Kidney (tissue), 14 donors: ENCODE data around the gene PLXNA2. TPM values are rescaled to one million over a fixed set of nuclear protein-coding genes. Genes with fewer than 3 reads are reported as not detected.
A peak's percentile ranks its signal among the peaks of the same experiment; 100 is the strongest.

Experiments used
- DNase-seq, 5 donors: peaks; one replicate each; pipeline ENCODE4 v3.0.0-alpha.2; 2013 to 2020
- FAIRE-seq: peaks from 2 replicates; lab custom pipeline; 2012; peaks lifted over from hg19 to GRCh38; lab: Jason Lieb, UNC
- H3K27ac ChIP-seq, 2 donors: one replicate each; pipeline ENCODE4 v1.7.0; 2013; ENCODE audit warnings: low read depth in 2 of 2, low read length in 2 of 2, inconsistent platforms in 1 of 2
- H3K27me3 ChIP-seq: one replicate; pipeline ENCODE4 v1.7.1; 2013; ENCODE audit warnings: low read length, inconsistent platforms; ENCODE audit not compliant: control insufficient read depth, insufficient read depth
- H3K36me3 ChIP-seq, 3 donors: one replicate each; pipeline versions ENCODE4 v1.7.0 to v1.7.1; 2013; ENCODE audit warnings: low read length in 3 of 3, control low read depth in 1 of 3, inconsistent platforms in 1 of 3; ENCODE audit not compliant: insufficient read depth in 3 of 3, control insufficient read depth in 2 of 3
- H3K4me1 ChIP-seq, 3 donors: one replicate each; pipeline versions ENCODE4 v1.7.0 to v1.7.1; 2013; ENCODE audit warnings: low read length in 3 of 3, inconsistent platforms in 1 of 3, low read depth in 1 of 3; ENCODE audit not compliant: control insufficient read depth in 2 of 3, insufficient read depth in 2 of 3
- H3K4me3 ChIP-seq, 3 donors: one replicate each; pipeline versions ENCODE4 v1.7.0 to v1.8.1; 2013; ENCODE audit warnings: low read length in 3 of 3, control low read depth in 1 of 3, inconsistent platforms in 1 of 3
- H3K9ac ChIP-seq, 3 donors: one replicate each; pipeline versions ENCODE4 v1.7.0 to v1.7.1; 2013; ENCODE audit warnings: low read length in 3 of 3, control low read depth in 1 of 3, inconsistent platforms in 1 of 3
- H3K9me3 ChIP-seq, 3 donors: one replicate each; pipeline versions ENCODE4 v1.7.0 to v1.7.1; 2013; ENCODE audit warnings: low read length in 3 of 3, control low read depth in 1 of 3, inconsistent platforms in 1 of 3; ENCODE audit not compliant: control insufficient read depth in 2 of 3, insufficient read depth in 1 of 3
- intact Hi-C: fragments of 100-400 bp; cut with DNase I; formaldehyde crosslinking; loops from one replicate; pipeline ENCODE4 v1.11.1; 2022
- polyA plus RNA-seq: library from polyadenylated mRNA; stranded (reverse); fragments of 350-450 nt; fragmentation: Illumina TruSeq; extraction: RNeasy Lipid Tissue Mini Kit (QIAGEN cat#74804); gene quantifications from one replicate; pipeline ENCODE4 v1.2.3, GENCODE V29; 2014; ENCODE audit warnings: low read depth, low replicate concordance; ENCODE audit not compliant: insufficient read depth
- total RNA-seq: library from RNA; stranded (reverse); fragmentation: NEBNext Ultra II Directional; extraction: Animal tissue kit (Norgen Biotek cat#: 25700); gene quantifications from one replicate; pipeline ENCODE4 v1.2.1, GENCODE V29; 2021
- TF ChIP-seq, protein P1 (sequence below): IDR thresholded peaks from 3 replicates; pipeline ENCODE4 v1.5.1; 2012; ENCODE audit warnings: mild to moderate bottlenecking, moderate library complexity, borderline replicate concordance; ENCODE audit not compliant: insufficient read depth; ENCODE audit errors: extremely low read depth
- donor health status: control.
- donor health status: control.
- donor health status: control.
- donor health status: control.
- donor health status: control.
- donor health status: DM: yes; HTN: yes; CAD: no.
- donor health status: Normal renal cell carcinoma (clear cell type).

PLXNA2 gene
- total and polyA plus RNA-seq, 2 donors from 2014 or later: 2.4 to 27.9 TPM

DNA sequence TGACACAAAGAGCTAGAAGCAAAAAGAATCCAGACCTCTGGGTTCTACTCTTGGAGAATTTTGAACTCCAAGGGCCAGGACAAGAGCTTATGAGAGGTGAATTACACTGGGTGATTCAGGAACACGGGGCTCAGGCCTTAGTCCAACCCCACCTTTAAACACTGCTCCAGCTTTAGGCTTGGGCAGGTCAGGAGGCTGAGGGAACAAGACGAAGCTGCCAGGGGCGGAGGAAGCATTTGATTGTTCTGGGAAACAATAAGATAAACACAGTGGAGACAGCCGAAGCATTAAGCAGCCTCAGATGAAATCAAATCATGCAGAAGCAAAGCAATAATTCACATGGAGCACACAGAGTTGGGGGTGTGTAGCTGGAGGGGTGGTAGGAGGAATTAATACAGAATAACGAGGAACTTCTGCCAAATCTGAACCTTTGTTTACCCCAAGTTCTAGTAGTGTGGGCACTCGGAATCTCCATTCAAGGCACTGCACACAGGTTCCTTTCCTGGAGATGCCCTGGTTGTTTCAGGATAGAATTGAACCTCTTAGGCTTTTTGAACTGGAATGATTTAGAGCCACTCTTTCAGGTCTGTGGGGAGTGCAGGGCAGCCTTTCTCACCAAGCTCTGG, 93.2 kb downstream of the PLXNA2 start:
- Histone ChIP-seq H3K27me3 (no peaks in the 10 kb centered on the region), H3K9ac (no peak overlapping the region), H3K36me3 (no peaks in the 10 kb centered on the region), H3K4me3 (no peak overlapping the region), H3K9me3 (no peaks in the 10 kb centered on the region), H3K4me1 (peaks cover 7 to 11% (median 10%) of the 10 kb centered on the region in 3 donors), H3K27ac (no peak overlapping the region)
- intact Hi-C loops: no loop called here
- no peak for FAIRE-seq
- DNase-seq: no peak
- TF ChIP-seq, protein P1, sequence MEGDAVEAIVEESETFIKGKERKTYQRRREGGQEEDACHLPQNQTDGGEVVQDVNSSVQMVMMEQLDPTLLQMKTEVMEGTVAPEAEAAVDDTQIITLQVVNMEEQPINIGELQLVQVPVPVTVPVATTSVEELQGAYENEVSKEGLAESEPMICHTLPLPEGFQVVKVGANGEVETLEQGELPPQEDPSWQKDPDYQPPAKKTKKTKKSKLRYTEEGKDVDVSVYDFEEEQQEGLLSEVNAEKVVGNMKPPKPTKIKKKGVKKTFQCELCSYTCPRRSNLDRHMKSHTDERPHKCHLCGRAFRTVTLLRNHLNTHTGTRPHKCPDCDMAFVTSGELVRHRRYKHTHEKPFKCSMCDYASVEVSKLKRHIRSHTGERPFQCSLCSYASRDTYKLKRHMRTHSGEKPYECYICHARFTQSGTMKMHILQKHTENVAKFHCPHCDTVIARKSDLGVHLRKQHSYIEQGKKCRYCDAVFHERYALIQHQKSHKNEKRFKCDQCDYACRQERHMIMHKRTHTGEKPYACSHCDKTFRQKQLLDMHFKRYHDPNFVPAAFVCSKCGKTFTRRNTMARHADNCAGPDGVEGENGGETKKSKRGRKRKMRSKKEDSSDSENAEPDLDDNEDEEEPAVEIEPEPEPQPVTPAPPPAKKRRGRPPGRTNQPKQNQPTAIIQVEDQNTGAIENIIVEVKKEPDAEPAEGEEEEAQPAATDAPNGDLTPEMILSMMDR: no peak

- H3K4me3 ChIP-seq: no peak overlapping the region
- H3K9me3 ChIP-seq: no peaks in the 10 kb centered on the region
- H3K9ac ChIP-seq: no peak overlapping the region
- intact Hi-C loops: no loop called here
- FAIRE-seq: no peak
- peaks cover 7 to 11% (median 10%) of the 10 kb centered on the region in 3 donors for H3K4me1 ChIP-seq
- TF ChIP-seq, protein P1: no peak
- no peaks in the 10 kb centered on the region for H3K27me3 ChIP-seq
- H3K36me3 ChIP-seq: no peaks in the 10 kb centered on the region
- DNase-seq: peak in 4 of 5 donors; percentile 71 to 90 (median 80)
- H3K27ac ChIP-seq: no peak overlapping the region
Observed at GRCh38 chr1:208149776-208150514, 94.2 kb downstream of the PLXNA2 start.

DNA sequence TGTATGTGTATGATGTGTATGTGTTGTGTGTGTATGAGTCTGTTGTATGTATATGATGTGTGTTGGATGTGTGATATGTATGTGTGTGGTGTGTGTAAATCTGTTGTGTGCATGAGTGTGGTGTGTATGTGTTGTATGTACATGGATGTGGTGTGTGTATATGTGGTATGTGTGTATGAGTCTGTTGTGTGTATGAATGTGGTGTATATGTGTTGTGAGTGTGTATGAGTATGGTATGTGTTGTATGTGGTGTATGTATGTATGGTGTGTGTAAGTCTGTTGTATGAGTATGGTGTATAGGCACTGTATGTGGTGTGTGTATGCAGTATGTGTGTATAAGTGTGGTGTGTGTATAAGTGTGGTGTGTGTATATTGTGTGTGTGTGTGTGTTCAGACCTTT, 95.0 kb downstream of the PLXNA2 start:
- no peak overlapping the region for H3K9ac ChIP-seq

More for the DNA sequence above, 95.0 kb downstream of the PLXNA2 start:
- DNase-seq: no peak
- Histone ChIP-seq H3K9me3 (no peaks in the 10 kb centered on the region), H3K27me3 (no peaks in the 10 kb centered on the region), H3K4me1 (peaks cover 7 to 11% (median 10%) of the 10 kb centered on the region in 3 donors), H3K36me3 (no peaks in the 10 kb centered on the region), H3K4me3 (no peak overlapping the region), H3K27ac (no peak overlapping the region)
- TF ChIP-seq, protein P1: no peak
- intact Hi-C loops: no loop called here
- FAIRE-seq: no peak
